OCI-M2 (cell line): ENCODE data around the gene HNF1B.

Experiments used
- DNase-seq: peaks from one replicate; lab custom pipeline; 2025; ENCODE audit not compliant: unreplicated experiment; lab: John Stamatoyannopoulos, UW

Gene HNF1B

DNA sequence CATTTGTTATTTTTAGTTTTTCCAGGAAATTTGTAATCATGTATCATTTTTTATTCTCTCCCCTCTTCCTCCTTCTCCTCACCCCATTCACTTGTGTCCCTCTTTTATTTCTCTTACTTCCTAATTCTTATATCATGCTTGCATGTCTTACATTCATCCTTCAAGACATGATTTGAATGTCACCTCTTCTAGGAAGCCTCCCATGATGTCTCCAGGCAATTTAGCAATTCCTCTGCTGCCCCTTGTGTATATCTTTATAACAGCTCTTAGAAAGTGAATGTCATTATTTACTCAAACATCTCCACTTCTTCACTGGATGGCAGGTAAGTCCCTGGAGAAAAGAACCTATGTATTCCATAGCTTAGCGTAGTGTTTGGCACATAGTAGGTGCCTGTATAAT, 7.8 kb downstream of the HNF1B start:
- DNase-seq: no peak

DNA sequence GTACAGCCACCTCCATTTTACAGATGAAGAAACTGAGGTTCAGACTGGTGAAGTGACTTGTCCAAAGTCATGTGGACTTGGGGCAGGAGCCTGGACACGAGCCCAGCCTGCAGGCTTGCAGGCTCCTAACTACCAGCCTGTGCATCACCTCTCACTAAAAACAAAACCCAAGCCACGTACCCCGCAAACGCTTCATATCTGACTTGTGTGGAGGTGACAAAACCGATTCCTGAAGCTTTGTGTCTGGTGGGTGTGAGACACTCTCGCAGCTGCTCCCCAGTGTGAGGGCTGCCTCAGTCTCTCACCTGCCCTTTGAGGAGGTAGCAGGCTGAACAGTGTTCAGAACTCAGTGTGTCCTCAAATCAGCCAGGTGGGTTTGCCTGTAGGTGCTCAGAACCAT, 8.4 kb downstream of the HNF1B start:
- DNase-seq: no peak

DNA sequence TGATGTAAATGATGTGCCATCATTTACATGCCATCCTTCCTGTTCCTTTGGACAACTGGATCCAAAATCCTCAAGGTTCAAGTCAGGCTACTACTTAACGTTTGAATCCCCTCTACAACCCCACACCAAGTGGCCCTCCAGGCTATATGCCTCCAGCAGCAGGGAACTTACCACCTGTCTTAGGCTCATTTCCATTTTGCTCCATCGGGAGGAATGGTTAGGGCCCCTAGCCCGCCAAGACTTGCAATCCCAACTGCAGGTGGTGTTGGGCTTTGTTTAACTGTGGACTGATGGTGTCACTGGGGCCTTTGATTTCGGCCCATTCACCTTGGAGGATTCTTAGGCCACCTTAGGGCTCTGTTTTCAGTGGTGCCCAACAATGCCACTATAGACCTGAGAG, 9.7 kb downstream of the HNF1B start:
- DNase-seq: no peak

DNA sequence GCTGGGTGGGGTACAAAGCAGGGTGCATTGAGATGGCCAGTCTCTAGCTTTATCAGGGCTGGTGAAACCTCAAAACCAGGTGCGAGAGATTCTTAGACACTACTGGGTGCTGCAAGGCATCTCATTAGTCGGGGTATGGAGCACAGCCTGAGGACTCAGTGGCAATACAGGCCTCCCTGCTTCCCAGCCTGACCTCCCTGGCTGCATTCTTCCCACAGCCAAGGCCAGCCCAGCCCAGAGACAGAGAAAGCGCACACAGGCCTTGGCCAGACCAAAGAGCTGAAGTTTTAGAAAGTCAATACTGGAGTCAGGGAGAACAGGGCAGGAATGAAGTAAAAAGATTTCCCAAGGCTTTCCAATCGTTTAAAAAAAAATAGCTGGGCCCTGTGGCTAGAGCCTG, 12.5 kb downstream of the HNF1B start:
- no peak for DNase-seq

DNA sequence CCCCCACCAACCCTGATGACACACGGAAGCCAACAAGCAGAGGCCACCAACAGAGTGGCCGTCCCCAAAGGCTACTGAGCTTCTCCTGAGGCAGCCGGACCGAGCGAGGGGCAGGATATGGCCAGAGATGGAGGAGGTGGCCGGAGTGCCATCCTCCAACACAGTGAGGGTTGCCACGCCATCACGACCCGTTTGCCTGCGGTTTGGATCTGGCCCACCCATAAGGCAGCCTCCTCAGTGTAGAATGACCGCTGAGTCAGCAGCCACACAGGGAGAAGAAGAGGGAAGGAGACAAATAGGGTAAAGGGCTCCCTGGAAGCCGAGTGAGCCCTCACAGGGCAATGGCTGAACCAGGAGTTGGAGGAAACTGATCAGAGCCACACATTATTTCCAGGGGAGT, 13.8 kb downstream of the HNF1B start:
- DNase-seq: no peak

DNA sequence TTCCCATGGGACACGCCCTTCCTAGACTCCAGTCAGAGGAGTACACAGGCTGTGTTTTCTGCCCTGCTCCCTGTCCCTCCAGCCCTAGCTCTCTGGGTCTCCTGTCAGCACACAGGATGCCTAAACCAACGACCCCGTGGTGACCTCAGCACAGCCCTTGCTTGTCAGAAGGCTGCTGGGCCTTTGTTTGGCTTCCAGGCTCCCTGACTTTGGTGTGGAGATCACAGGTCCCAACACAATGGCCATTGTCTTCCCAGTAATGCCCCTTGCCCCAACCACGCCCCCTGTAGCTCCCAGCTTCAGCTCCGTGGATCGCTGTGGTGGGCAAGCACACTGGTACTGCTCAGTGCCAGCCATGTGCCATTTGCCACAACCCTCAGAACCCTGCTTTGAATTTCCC, 15.0 kb downstream of the HNF1B start:
- DNase-seq: no peak

DNA sequence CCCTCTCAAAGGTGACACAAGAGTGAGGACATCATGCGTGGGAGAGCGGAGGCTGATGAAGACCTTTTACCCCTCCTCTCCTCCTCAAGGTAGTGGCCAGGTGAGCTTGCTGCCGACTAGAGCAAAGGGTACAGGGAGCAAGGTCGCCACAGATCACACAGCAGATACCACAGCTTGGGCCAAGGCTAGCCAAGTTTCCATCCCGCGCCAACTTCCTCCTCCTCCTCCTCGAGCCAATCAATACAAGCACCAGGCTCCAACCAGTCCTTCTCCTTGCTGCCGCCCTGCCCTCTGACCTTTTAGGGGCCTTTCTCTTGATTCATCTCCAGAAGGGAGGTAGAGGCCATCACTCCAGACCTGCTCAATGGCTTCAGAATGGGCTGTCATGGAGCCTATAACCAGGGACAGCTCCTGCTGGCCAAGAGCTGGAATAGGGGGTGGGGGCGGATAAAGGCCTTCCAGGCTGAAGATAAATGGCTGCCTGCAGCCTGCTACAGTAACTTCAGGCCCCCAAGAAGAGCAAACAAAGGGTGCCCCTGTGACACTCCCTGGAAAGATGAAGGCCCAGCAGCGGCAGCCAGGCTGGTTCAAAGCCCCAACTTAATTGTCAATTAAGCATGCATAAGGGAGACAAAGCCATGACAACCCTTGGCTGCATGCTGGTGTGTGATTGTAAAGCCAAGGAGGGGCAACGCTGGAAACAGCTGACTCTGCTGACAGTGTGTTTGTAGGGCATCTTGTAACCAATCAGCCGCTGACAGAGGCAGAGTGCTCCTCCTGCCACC, 17.8 kb downstream of the HNF1B start:
- DNase-seq: no peak

DNA sequence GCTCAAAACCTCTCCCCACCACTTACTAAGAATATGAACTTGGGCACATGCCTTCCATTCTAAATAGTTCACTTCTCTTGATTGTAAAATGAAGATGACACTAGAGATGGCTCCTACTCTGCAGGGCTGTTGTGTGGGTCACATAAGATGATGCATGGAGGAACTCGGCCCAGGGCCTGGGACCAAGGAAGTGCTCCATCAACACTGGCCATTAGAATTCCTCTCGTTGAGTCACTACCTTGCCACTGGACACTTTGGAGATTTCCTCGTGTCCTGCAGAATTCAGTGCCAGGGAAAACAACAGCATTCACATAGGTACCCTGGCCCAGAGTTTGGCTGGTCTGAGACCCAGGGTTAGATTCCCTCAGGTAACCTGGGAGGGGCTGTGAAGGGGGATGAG, 18.6 kb downstream of the HNF1B start:
- DNase-seq: no peak

DNA sequence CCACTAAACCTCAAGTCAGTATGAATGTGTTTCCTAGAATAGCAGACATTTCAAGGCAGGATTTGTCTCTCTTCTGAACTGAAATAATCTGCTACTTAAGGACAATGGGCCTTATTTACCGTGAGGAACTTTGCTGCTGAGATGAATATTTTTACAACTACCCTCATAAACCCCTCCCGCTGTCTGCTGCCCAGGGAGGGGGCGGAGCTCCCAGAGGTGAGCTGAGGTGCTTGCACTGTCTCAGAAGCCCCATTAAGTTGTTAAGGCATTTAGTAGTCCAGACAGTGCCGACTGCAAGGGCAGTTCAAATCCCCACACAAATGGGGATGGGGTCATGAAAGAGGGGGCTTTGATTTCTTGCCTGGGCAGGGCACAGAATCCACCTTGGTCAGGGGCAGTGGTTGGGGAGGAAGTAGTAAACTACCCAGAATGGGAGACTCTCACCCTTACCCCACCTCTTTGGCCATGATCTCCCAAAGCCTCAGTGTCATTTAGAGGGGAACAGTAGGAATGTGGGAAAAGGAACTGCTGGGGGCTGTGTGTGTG, 19.2 kb downstream of the HNF1B start:
- no peak for DNase-seq

DNA sequence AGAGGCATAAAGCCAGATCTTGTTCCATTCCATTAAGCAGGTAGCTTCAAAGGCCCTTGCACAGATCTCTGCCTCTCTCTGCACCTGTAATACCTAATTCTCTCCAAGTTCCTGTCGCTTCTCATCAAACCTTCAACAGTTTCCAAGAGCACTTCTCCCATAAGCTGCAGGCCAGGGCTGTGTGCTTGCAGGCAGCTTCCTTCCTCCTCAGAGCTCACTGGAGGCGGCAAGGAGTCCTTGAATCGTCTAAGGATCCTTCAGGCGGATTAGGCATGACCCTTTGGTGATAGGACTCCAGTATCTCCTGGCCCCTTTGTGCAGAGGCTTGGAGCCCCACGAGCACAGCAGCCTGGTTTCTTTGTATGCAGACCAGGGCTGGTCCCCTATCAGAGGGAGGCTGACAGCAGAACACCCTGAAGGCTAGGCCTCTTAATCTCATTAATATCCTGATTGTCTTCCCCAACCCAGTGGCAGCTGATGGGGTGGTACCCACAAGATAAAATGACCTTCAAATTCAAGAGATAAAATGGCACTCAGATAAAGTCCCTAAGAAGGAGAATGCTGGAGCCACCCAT, 19.8 kb downstream of the HNF1B start:
- no peak for DNase-seq

DNA sequence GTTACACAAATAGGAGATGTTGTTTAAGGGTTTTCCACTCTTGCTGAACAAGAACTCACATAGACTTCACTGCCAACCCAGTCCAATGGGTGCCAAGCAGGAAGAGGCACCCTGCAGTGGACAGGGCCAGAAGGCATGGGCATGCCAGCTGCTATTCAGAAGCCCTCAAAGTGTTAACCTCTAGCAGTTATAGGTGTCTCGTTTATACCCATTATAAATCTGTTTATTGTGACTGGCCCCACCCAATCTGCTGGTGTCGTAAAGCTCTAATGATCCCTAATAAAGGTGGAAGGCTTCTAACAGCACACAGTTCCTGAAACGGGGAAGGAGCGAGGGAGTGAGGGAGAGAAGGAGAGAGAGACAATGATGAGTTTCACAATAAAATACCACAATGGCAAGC, 23.9 kb downstream of the HNF1B start:
- no peak for DNase-seq

DNA sequence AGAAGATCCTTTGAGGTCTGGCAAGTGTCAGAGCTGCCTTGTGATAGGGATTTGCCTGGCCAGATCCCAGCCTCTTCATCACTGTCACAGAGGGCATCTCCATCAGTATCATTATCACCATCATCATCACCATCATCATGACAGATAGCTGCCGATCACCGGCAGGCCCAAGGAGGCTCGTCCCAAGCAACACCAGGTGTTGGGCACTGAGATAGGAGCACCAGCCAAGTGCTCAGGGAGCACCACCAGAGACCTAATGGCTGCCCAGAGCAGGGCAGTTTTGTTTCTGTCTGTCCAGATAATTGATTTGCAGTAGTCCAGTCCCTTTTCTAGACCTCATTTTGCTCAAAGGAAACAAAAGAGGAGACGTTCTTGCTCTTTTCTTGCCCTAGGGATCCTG, 25.0 kb downstream of the HNF1B start:
- no peak for DNase-seq

DNA sequence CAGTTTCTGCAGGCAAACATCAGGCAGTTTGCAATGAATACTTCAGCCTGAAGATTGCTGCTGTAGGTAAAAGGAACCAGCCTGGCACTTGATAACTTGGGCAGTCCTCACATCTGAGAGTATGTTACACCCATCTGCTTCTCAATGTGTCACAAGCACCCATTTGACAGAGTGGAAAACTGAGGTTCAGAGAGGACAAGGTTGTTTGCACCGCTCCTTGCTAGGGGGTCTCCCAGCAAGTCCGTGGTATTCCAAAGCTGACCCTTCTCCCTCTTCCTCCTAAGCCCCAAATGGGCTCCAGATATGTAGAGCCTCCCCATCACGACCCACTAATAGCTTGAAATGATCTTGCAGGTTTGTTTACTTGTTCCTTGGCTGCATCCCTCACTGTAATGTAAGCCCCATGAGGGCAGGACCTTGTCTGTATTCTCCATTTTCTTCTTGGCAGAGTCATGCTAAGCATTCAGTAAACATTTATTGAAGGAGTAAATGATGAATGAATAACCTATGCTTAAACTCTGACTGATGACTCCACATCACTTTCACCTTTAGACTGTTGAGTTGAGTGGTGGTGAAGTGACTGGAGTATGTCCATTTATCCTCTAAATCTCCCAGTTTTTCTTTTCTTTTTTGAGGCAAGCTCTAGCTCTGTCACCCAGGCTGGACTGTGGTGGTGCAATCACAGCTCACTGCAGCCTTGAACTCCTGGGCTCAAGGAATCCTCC, 26.4 kb downstream of the HNF1B start:
- no peak for DNase-seq

DNA sequence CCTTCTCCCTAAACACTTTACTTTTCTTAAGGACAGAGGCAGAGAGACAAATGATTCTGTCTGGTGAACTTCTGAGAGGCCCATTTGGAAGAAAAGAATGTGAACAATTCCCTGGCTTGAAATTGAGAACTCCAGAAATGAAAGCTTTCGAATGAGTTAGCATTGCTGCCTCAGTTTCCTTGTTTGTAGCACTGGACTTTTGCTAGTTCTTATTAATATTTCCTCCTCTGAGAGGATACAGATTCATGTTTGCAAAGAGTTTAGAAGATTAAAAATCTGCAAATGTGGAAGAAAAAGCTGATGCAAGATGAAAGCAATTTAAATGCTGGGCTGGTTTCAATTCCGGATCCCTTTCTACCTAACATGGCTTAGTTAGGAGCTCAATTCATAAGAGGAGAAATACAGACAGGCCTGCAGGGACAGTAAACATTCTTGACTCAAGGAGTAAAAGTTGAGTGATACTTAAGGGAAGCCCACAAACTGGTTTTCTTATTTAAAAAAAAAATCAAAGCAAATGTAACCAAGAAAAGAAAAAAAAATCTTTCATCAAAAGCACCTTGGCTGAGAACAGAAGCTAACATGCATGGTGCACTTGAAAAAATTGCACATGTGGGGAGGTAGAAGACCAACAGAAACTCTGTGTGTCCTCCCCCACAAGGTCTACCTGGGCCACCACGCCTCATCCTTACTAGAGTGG, 27.1 kb downstream of the HNF1B start:
- no peak for DNase-seq

DNA sequence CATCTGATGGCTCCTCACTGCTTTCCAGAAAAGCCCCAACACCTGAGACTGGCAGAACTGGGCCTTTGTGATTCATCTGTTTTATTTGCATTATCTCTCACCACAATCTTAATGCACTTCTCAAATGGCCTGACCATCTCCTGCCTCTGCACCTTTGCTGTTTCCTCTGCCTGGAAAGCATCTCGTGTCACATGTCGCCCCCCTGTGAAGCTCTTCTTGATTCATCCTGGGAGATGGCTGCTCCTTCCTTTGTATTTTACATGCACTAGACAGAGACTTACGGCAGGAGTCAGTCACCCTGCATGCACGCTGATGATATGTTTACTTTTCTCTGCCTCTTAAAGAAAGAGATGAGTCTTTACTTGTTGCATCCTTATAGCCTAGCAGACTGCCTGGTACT, 30.0 kb downstream of the HNF1B start:
- DNase-seq: no peak

DNA sequence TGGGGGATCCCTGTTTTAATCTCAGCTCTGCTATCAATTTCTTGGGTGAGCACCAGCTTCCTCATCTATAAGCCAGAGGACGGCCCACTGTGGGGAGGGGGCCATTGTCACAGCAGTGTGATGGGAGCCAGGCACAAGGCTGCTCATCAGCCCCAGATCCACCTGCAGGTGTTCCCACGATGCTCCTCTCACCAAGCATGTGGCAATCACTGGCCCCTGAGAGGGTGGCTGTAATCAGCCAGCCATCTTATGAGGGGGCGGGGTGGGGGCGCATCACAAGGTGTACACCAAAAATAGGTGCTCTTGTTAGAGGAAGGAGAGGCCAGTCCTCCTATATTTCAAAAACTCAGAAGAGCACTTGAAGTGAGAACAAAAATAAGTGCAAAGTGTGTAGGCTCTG, 31.2 kb downstream of the HNF1B start:
- DNase-seq: no peak

DNA sequence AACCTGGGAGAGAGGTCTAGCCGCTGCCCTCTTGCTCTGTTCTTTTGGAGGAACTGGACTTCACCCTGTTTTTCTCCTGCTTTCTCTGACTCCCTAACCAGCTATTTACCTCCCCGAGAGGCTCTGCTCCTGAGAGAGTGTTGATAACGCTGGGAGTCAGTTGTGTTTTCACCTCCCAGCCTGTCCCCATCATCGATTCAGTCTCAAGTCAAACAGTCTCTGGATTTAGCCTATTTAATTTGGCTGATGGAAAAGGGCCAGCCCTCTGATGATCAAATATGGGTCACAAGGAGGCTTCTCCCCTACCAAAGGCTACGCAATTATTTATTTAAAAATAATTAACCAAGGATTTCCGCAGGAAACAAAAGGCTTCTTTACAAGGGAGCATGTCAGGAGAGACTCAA, 31.8 kb downstream of the HNF1B start:
- DNase-seq: no peak

DNA sequence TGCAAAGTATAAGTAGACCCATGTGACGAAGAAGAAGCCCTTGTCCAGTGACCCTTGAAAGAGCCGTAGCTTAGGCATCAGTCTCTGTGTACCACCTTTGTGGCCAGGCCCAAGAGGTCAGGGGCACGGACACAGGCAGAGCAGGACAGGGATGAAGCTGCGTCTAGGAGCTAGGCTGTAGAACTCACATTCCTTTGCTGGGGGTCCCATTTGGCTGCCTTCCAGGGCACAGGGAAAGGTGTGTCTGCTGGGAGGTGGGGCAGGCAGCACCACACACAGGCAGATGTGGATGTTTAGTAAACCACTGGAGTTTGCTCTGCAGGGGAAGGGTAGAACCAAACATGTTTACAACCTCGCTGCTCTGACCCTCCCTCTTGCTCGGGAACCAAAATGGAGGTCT, 33.7 kb downstream of the HNF1B start:
- DNase-seq: no peak

DNA sequence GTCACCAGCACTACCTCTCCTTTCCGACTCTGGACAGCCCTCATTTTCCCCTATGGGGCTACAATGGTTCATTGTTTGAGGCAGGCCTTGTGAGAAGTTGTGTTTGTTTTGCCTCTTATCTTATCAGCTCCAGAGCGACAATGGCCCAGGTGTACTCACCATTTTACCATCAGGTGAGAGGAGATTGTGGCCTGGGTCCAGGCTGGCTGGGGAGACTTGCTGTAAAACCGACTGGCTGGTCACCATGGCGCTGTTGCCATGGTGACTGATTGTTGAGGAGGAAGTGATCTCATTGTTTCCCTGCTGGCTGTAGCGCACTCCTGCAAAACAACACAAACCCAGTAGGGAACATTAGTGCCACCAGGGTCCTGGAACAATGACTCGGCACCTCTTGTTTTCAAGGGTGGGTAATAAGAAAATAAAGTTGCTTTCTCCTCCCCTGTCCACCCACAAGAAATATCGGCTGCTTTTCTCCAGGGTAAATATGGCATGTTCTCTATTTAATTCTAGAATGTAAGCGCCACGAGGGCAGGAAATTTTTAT, 34.4 kb downstream of the HNF1B start:
- DNase-seq: no peak

DNA sequence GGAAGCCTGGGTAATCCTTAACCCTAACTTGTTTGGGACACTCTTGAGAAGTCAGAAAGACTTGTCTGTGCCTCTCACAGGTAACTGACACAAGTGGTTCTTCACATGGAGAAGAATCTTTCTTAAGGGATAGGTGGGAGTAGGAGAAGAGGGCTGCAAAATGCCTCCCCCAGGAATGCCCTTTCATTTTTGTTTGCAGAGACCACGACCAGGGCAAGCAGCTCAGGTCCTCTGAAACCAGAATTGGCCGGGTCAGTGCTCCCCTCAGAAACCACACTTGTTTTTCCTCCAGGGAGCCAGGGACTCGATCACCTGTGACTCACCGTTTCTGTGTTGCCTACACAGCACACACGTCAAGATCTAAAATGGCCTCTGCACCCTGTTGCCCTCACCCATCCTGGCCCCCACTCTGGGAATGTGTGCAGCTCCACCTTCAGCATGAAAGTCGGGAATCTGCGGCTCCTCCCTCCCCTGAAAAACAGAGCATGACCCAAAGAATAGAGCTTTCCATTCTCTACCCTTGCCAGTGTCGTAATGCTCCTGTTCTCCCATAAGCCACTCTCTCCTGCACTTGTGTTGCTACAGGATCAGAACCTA, 36.1 kb downstream of the HNF1B start:
- no peak for DNase-seq
